K562 (cell line): Measurements from ENCODE around the gene PLXNA3.

ENCODE experiments used
- ARNT ChIP-seq, 2 experiments: fragments of 450-650 bp; IDR thresholded peaks; 2 replicates each; pipeline ENCODE4 v1.6.1; 2016; ENCODE audit warnings: mild to moderate bottlenecking in 1 of 2
- COPS2 ChIP-seq: fragments of 450-650 bp; conservative IDR thresholded peaks from 2 replicates; pipeline ENCODE4 v1.6.1; 2016; ENCODE audit warnings: mild to moderate bottlenecking, moderate library complexity
- CTCF ChIP-seq, 3 experiments: IDR thresholded peaks in 2 of 3; conservative IDR thresholded peaks in 1 of 3; 2 replicates each; pipeline ENCODE4 v1.5.1; 2011 to 2012; ENCODE audit warnings: low read length in 3 of 3, mild to moderate bottlenecking in 3 of 3, control low read depth in 2 of 3, improper control_type of control experiment in 1 of 3, inconsistent platforms in 1 of 3, low read depth in 1 of 3, mixed read lengths in 1 of 3, moderate library complexity in 1 of 3; ENCODE audit not compliant: insufficient read depth in 2 of 3
- EHMT2 ChIP-seq: fragments of 450-650 bp; IDR thresholded peaks from 2 replicates; pipeline ENCODE4 v1.6.1; 2018; ENCODE audit warnings: antibody characterized with exemption
- EP300 ChIP-seq: IDR thresholded peaks from 2 replicates; pipeline ENCODE4 v1.6.1; 2012; ENCODE audit warnings: low read length, improper control_type of control experiment
- MLX ChIP-seq, 2 experiments: fragments of 450-650 bp in 1 of 2; sonication (generic) in 1 of 2; formaldehyde crosslinking; conservative IDR thresholded peaks; 2 replicates each; pipeline versions ENCODE4 v1.4.0 to v1.8.1; 2020 to 2022; ENCODE audit warnings: mild to moderate bottlenecking in 1 of 2, missing genetic modification reagents in 1 of 2
- MYC ChIP-seq, 2 experiments: fragments of 250-450 bp in 1 of 2; sonication (Bioruptor Pico) in 1 of 2; IDR thresholded peaks; 2 replicates each; pipeline versions ENCODE4 v1.5.1 to v1.6.1; 2012 to 2021; ENCODE audit warnings: low read depth in 2 of 2, borderline replicate concordance in 1 of 2, improper control_type of control experiment in 1 of 2, low read length in 1 of 2, mild to moderate bottlenecking in 1 of 2, moderate library complexity in 1 of 2
- NR3C1 ChIP-seq: sonication (generic); formaldehyde crosslinking; IDR thresholded peaks from 2 replicates; pipeline ENCODE4 v1.8.1; 2022; ENCODE audit warnings: missing genetic modification reagents
- NR4A1 ChIP-seq, 2 experiments: fragments of 250-450 bp in 1 of 2; fragments of 450-650 bp in 1 of 2; sonication (Bioruptor Pico) in 1 of 2; IDR thresholded peaks; 2 replicates each; pipeline versions ENCODE4 v1.4.0 to v1.6.1; 2016 to 2020; ENCODE audit warnings: mild to moderate bottlenecking in 2 of 2, missing compliant biosample characterization in 1 of 2, missing genetic modification characterization in 1 of 2, moderate library complexity in 1 of 2
- RAD21 ChIP-seq, 2 experiments: fragments of 250-450 bp in 1 of 2; fragments of 450-650 bp in 1 of 2; sonication (Bioruptor Pico) in 1 of 2; formaldehyde crosslinking in 1 of 2; IDR thresholded peaks in 1 of 2; conservative IDR thresholded peaks in 1 of 2; 2 replicates each; pipeline versions ENCODE4 v1.4.0 to v1.8.0; 2020 to 2022; ENCODE audit warnings: mild to moderate bottlenecking in 2 of 2, moderate library complexity in 1 of 2
- ZC3H11A ChIP-seq: IDR thresholded peaks from 2 replicates; pipeline ENCODE4 v1.6.1; 2012; ENCODE audit warnings: low read depth, low read length, improper control_type of control experiment
- ZNF133 ChIP-seq: fragments of 250-450 bp; sonication (Bioruptor Pico); IDR thresholded peaks from 2 replicates; pipeline ENCODE4 v1.4.0; 2020; ENCODE audit warnings: mild to moderate bottlenecking
- TF ChIP-seq, protein P1 (sequence below): sonication (generic); formaldehyde crosslinking; IDR thresholded peaks from 2 replicates; pipeline ENCODE4 v1.8.0; 2022; ENCODE audit warnings: mild to moderate bottlenecking, missing genetic modification reagents

DNA sequence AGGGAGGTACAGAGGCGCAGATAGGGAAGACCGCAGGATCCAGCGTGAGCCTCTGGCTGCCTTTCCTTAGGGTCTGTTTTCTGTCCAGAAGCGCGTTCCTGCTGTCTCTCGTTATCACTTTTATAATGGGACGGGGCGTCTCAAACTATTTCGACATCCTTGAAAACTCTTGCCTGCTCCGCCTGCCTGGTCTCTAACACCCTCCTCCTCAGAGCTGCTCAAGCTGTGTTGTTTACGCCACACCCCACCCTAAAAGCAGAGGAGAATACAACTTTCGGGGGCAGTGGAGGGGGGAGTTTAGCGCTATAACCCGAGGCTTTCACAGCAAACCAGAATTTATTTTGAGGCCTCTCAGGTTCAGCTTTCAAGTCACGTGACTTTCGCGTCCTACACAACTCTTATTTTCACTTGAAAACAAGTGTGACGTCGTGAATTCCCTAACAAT, 58.6 kb downstream of the PLXNA3 start:
- TF ChIP-seq ZC3H11A = no peak
- TF ChIP-seq, protein P1, sequence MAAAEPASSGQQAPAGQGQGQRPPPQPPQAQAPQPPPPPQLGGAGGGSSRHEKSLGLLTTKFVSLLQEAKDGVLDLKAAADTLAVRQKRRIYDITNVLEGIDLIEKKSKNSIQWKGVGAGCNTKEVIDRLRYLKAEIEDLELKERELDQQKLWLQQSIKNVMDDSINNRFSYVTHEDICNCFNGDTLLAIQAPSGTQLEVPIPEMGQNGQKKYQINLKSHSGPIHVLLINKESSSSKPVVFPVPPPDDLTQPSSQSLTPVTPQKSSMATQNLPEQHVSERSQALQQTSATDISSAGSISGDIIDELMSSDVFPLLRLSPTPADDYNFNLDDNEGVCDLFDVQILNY (CRISPR knock-in tag) = no peak
- TF ChIP-seq ZNF133 (CRISPR knock-in tag) = no peak
- no peak; a peak in 1 of 4 replicates for TF ChIP-seq ARNT (IDR thresholded peaks at IDR 0.05)
- no peak for TF ChIP-seq CTCF (IDR thresholded peaks at IDR 0.05 in 2 of 3, conservative IDR thresholded peaks at IDR 0.05 in 1 of 3; ENCODE audit: insufficient read depth in 2 of 3, low read depth in 1 of 3, low read length in 3 of 3)
- TF ChIP-seq COPS2 = no peak
- TF ChIP-seq EHMT2 = no peak
- no peak for TF ChIP-seq EP300
- no peak for TF ChIP-seq MLX (CRISPR knock-in tag; conservative IDR thresholded peaks at IDR 0.05)
- no peak for TF ChIP-seq RAD21 (CRISPR knock-in tag; conservative IDR thresholded peaks at IDR 0.05 in 1 of 2, IDR thresholded peaks at IDR 0.05 in 1 of 2)
- no peak for TF ChIP-seq MYC (IDR thresholded peaks at IDR 0.05; ENCODE audit: low read depth, low read length)
- no peak for TF ChIP-seq MYC (CRISPR knock-in tag; IDR thresholded peaks at IDR 0.05; ENCODE audit: borderline replicate concordance, low read depth)
- no peak for TF ChIP-seq NR4A1 (CRISPR knock-in tag; IDR thresholded peaks at IDR 0.05)
- TF ChIP-seq NR4A1 (tag; IDR thresholded peaks at IDR 0.05) = no peak
- no peak for TF ChIP-seq NR3C1
